ENCODE measurements around the gene CD1C. TPM values are rescaled to one million over a fixed set of nuclear protein-coding genes. Genes with fewer than 3 reads are reported as not detected.

The CD1C gene
- total and polyA plus RNA-seq, 10 of the 15 experiments (the other 5 are each of a cell fraction or from before 2014, with no cell fraction given), result 0.82 to 19.0 (median 9.2) TPM

- no peak for FAIRE-seq
- RAD21 ChIA-PET (ENCODE audit: unreplicated experiment), result interaction anchor here (0.6 kb wide), 1 partner anchor 131 kb away, joined by 3 read pairs; no protein-coding TSS in a partner anchor
- Histone ChIP-seq H4K20me1 (ENCODE audit: control insufficient read depth, insufficient read depth) (no peaks in the 10 kb centered on the region), H3K4me1 (ENCODE audit: control insufficient read depth, insufficient read depth, low read length) (peaks cover 4% of the 10 kb centered on the region), H3K4me3 (no peak overlapping the region), H3K79me2 (ENCODE audit: control insufficient read depth, insufficient read depth, low read length) (no peaks in the 10 kb centered on the region), H3K9ac (ENCODE audit: control insufficient read depth, insufficient read depth, low read length) (no peak overlapping the region), H2AFZ (ENCODE audit: control insufficient read depth, low read depth, low read length) (no peak overlapping the region), H3K4me2 (ENCODE audit: control insufficient read depth, insufficient read depth) (no peak overlapping the region), H3K36me3 (ENCODE audit: control insufficient read depth in 2 of 2, insufficient read depth in 2 of 2, low read length in 1 of 2) (no peaks in the 10 kb centered on the region), H3K27me3 (replicated peaks in 1 of 2; ENCODE audit: control insufficient read depth in 2 of 2, insufficient read depth in 2 of 2, low read length in 1 of 2) (no peaks in the 10 kb centered on the region), H3K27ac (ENCODE audit: control insufficient read depth, insufficient read depth) (no peak overlapping the region), H3K9me3 (replicated peaks; ENCODE audit: control insufficient read depth, insufficient read depth, low read length) (no peaks in the 10 kb centered on the region)
- CTCF ChIA-PET, result interaction anchor here (0.7 to 1.7 kb wide), 3 partner anchors 130 to 358 kb away, joined by 3 to 8 read pairs (median 4); no protein-coding TSS in a partner anchor
- TF ChIP-seq, protein P1, sequence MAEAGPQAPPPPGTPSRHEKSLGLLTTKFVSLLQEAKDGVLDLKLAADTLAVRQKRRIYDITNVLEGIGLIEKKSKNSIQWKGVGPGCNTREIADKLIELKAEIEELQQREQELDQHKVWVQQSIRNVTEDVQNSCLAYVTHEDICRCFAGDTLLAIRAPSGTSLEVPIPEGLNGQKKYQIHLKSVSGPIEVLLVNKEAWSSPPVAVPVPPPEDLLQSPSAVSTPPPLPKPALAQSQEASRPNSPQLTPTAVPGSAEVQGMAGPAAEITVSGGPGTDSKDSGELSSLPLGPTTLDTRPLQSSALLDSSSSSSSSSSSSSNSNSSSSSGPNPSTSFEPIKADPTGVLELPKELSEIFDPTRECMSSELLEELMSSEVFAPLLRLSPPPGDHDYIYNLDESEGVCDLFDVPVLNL (IDR thresholded peaks at IDR 0.05; ENCODE audit: low read depth, low read length), result no peak
- TF ChIP-seq, protein P2, sequence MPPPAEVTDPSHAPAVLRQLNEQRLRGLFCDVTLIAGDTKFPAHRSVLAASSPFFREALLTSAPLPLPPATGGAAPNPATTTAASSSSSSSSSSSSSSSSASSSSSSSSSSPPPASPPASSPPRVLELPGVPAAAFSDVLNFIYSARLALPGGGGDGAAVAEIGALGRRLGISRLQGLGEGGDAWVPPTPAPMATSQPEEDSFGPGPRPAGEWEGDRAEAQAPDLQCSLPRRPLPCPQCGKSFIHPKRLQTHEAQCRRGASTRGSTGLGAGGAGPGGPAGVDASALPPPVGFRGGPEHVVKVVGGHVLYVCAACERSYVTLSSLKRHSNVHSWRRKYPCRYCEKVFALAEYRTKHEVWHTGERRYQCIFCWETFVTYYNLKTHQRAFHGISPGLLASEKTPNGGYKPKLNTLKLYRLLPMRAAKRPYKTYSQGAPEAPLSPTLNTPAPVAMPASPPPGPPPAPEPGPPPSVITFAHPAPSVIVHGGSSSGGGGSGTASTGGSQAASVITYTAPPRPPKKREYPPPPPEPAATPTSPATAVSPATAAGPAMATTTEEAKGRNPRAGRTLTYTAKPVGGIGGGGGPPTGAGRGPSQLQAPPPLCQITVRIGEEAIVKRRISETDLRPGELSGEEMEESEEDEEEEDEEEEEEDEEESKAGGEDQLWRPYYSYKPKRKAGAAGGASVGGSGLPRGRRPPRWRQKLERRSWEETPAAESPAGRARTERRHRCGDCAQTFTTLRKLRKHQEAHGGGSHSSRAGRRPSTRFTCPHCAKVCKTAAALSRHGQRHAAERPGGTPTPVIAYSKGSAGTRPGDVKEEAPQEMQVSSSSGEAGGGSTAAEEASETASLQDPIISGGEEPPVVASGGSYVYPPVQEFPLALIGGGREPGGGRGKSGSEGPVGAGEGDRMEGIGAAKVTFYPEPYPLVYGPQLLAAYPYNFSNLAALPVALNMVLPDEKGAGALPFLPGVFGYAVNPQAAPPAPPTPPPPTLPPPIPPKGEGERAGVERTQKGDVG (CRISPR knock-in tag; IDR thresholded peaks at IDR 0.05), result no peak
- TF ChIP-seq RAD51 (IDR thresholded peaks at IDR 0.05), result no peak
- no peak for TF ChIP-seq MEF2B (IDR thresholded peaks at IDR 0.05; ENCODE audit: partially characterized antibody, poor library complexity, severe bottlenecking)
- TF ChIP-seq, protein P3, sequence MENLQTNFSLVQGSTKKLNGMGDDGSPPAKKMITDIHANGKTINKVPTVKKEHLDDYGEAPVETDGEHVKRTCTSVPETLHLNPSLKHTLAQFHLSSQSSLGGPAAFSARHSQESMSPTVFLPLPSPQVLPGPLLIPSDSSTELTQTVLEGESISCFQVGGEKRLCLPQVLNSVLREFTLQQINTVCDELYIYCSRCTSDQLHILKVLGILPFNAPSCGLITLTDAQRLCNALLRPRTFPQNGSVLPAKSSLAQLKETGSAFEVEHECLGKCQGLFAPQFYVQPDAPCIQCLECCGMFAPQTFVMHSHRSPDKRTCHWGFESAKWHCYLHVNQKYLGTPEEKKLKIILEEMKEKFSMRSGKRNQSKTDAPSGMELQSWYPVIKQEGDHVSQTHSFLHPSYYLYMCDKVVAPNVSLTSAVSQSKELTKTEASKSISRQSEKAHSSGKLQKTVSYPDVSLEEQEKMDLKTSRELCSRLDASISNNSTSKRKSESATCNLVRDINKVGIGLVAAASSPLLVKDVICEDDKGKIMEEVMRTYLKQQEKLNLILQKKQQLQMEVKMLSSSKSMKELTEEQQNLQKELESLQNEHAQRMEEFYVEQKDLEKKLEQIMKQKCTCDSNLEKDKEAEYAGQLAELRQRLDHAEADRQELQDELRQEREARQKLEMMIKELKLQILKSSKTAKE (IDR thresholded peaks at IDR 0.05; ENCODE audit: low read depth, poor library complexity, severe bottlenecking), result no peak
- no peak for TF ChIP-seq POU2F2 (IDR thresholded peaks at IDR 0.05; ENCODE audit: borderline replicate concordance, low read depth, low read length)
- TF ChIP-seq CBFB (IDR thresholded peaks at IDR 0.05; ENCODE audit: low read depth), result no peak
- TF ChIP-seq FOXK2 (IDR thresholded peaks at IDR 0.05), result no peak
- no peak for ATAC-seq
- in situ Hi-C loops (cut with MboI), result loop anchor here (10.0 kb wide), 1 partner anchor 130 kb away; no protein-coding TSS in a partner anchor
- BruUV-seq (replicated peaks), result no TSS peak
- intact Hi-C loops (cut with micrococcal nuclease; ENCODE audit: unreplicated experiment), result no loop called here
- DNase-seq (ENCODE audit: low read depth, low spot score), result no peak
- POLR2A ChIA-PET, result no interaction called here
- SMC1A ChIA-PET (ENCODE audit: uncharacterized antibody, unreplicated experiment), result interaction anchor here (0.7 to 1.2 kb wide), 2 partner anchors 87 to 128 kb away, joined by 3 read pairs; no protein-coding TSS in a partner anchor
- 0% methylated on average over 2 of the region's 2 CpGs for WGBS (ENCODE audit: insufficient coverage, insufficient replicate concordance, low lambda C conversion rate, missing lambda C conversion rate)
These were observed 44.9 kb downstream of the CD1C start for GRCh38 chr1:158334526-158335212.

Measured in GM12878 (cell line).